GM21367 (cell line): Measurements from ENCODE around the gene CYP27C1.
"Not testable (repeated sequence)": the region's sequence is repeated elsewhere in the genome, so short reads cannot be mapped to it uniquely, and the experiment has no call there.

ENCODE experiments used
- ATAC-seq: cut with Tn5 transposase; IDR thresholded peaks from one replicate; pipeline ENCODE4 v1.9.1; 2021; ENCODE audit not compliant: unreplicated experiment

CYP27C1 gene

DNA sequence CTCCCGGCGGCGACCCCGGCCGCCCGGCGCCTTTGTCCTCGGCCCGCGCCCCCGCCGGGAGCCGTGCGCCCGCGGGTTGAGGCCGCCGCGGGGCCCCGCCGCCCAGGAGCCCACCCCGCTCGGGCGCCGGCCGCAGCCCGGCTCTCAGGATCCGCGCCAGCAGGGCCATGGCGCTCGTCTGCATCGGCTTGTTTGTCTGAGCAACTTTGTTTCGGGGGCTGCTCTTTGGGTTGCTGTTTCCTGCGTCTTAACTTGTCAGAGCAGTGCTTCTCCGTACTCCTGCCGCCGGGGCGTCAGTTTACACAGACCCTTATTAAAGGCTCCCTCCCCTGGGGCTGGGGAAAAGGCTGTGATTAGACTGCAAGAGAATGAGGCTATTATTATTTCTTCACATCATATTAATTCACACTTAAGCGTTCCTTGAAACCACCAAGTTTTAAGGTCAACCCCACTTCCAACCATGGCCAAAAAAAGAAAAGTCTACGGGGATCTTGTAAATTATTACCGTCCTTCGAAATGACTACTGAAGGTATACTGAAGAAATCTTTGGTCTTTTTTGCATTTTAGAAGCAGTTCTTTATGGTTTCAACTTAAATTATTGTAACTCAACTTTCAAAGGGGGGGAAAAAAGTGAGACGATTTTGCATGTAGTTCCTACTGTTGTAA lies at the start of gene CYP27C1:
TSS of gene CYP27C1 (minus strand) at position 198 of the 666 bp plus-strand sequence. CDS start at position 169, 29 bp downstream.
- ATAC-seq = no peak

GRCh38 chr2:127261804-127262406 lies 41.8 kb upstream of the CYP27C1 start:
- no peak for ATAC-seq

DNA sequence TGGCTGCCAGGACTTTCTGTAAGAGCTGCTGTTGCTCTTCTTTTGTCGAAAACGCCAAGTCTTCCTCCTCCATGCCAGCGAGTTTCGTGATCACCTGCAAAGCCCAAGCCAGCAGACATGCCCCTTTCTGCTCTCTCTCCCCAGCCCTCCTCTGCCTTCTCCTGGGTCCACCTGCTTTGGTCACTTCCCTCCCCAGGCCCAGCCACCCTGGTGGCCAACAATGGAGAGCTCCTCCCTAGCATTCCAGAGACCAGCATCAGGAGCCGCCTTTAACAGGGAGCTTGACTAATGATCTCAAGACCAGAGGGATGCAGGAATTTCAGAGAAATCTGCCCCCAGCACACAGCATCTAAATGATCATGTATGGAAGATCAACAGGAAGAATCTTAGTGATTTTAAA lies 39.3 kb upstream of the CYP27C1 start:
- ATAC-seq = no peak

GRCh38 chr2:127256866-127257265 lies 36.8 kb upstream of the CYP27C1 start:
- ATAC-seq = no peak

DNA sequence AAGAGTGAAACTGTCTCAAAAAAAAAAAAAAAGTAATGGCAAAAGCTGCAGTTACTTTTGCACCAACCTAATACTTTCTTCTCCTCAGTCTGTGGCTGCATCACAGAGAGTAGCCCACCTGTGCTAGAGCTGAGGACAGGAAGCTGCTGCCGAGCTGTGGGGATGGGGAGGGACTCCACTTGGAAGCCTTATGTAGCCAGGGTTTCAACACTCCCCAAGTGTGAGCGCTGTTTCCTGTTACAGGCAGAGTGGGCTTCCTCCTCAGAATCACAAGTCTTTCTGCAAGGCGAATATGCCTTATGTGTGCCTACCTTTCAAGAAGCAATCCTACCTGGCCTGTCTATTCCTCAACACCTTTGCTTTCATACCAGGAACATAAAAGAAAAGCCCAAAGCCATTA lies 36.3 kb upstream of the CYP27C1 start:
- no peak for ATAC-seq

- ATAC-seq = no peak
These were observed 35.6 kb upstream of the CYP27C1 start for GRCh38 chr2:127255721-127256120.

DNA sequence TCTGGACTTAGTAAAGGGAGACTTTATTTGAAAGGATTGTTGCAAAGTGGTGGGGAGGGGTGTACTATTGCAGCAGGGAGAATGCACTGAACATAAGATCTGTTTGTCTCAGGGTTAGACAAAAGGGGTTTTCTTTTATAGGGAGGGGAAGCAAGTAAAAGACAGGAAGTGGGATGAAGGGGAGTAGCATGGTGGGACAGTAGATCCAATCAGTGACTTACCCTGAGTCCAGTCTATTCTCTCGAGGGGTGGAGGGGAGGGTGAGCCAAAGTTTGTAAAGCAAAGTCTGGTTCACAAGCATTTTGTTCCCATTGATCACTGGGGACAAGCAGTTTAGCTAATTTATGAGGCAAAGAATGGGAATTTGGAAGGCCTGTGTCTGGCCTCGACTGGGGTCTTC lies 35.0 kb upstream of the CYP27C1 start:
- ATAC-seq = no peak

GRCh38 chr2:127254386-127254981 lies 34.4 kb upstream of the CYP27C1 start:
- no peak for ATAC-seq

DNA sequence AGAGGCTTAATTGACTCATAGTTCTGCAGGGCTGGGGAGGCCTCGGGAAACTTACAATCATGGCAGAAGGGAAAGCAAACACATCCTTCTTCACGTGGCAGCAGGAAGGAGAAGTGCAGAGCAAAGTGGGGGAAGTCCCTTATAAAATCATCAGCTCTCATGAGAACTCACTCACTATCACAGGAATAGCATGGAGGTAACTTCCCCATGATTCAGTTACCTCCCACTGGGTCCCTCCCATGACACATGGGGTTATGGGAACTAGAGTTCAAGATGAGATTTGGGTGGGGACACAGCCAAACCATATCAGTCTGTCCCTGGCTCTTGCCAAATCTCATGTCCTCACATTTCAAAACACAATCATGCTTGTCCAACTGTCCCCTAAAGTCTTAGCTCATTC lies 21.1 kb upstream of the CYP27C1 start:
- ATAC-seq = not testable (repeated sequence)

DNA sequence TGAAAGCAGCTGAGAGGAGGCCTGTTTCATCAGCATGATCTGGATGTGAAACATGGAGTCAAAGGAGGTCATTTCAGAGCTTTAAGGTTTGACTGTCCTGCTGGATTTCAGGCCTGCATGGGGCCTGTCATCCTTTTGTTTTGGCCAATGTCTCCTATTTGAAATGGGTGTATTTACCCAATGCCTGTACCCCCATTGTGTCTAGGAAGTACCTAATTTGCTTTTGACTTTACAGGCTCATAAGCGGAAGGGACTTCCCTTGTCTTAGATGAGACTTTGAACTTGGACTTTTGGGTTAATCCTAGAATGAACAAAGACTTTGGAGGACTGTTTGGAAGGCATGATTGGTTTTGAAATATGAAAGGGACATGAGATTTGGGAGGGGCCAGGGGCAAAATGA lies 19.3 kb upstream of the CYP27C1 start:
- ATAC-seq = no peak

DNA sequence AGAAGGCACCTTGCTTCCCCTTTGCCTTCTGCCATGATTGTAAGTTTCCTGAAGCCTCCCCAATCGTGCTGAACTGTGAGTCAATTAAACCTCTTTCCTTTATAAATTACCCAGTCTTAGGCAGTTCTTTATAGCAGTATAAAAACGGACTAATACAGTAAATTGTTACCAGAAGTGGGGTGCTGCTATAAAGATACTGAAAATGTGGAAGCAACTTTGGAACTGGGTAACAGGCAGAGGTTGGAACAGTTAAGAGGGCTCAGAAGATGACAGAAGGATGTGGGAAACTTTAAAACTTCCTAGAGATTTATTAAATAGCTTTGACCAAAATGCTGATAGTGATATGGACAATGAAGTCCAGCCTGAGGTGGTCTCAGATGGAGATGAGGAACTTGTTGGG lies 17.7 kb upstream of the CYP27C1 start:
- not testable (repeated sequence) for ATAC-seq

DNA sequence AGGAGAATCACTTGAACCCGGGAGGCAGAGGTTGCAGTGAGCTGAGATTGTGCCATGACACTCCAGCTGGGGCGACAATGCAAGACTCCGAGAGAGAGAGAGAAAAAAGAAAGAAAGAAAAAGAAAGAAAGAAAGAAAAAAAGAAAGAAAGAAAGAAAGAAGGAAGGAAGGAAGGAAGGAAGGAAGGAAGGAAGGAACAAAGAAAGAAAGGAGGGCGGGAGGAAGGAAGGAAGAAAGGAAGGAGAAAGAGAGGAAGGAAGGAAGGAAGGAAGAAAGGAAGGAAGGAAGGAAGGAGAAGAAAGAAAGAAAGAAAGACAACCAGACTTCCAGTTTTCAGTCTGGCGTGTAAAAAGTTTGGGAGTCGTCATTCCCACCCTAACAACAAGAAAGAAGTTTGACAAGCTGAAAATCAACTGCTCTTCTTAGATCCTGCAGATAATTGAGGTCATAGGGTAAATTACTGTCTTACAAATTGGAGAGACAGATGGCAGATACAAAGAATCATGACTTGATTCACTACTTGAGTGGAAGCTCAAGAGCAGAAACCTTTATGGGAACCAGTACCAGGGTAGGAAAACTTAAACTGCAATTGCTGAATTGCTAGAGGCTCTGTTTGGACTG lies 15.1 kb upstream of the CYP27C1 start:
- ATAC-seq = no peak

GRCh38 chr2:127233710-127234109 lies 13.6 kb upstream of the CYP27C1 start:
- ATAC-seq = no peak

- ATAC-seq = no peak
These were observed 11.2 kb upstream of the CYP27C1 start for GRCh38 chr2:127231130-127231865.

DNA sequence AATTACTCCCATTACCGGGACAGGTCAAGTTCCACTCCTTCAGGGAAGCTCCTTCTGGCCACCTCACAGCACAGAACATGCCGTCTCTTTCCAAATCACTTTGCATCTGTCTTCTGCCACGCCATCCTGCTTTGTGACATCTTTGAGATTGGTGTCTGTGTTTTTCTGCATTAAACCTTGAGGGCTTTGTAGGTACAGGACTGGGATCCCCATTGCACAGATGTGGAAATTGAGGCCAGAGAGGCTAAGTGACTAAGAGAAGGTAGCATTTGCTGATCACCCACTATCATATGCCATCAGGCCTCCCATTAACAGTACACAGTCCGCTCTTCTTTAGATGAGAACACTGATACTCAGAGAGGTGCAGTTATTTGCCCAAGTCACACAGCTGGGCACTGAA lies 9.5 kb upstream of the CYP27C1 start:
- ATAC-seq = no peak

GRCh38 chr2:127228102-127228501 lies 8.0 kb upstream of the CYP27C1 start:
- ATAC-seq = no peak

DNA sequence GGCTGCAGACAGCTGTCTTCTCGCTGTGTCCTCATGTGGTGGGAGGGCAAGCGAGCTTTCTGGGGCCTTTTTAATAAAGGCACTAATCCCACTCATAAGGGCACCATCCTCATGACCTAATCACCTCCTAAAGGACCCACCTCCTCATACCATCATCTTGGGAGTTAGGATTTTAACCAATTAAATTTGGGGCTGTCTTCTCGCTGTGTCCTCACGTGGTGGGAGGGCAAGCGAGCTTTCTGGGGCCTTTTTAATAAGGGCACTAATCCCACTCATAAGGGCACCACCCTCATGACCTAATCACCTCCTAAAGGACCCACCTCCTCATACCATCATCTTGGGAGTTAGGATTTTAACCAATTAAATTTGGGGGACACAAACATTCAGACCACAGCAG lies 7.2 kb upstream of the CYP27C1 start:
- not testable (repeated sequence) for ATAC-seq

DNA sequence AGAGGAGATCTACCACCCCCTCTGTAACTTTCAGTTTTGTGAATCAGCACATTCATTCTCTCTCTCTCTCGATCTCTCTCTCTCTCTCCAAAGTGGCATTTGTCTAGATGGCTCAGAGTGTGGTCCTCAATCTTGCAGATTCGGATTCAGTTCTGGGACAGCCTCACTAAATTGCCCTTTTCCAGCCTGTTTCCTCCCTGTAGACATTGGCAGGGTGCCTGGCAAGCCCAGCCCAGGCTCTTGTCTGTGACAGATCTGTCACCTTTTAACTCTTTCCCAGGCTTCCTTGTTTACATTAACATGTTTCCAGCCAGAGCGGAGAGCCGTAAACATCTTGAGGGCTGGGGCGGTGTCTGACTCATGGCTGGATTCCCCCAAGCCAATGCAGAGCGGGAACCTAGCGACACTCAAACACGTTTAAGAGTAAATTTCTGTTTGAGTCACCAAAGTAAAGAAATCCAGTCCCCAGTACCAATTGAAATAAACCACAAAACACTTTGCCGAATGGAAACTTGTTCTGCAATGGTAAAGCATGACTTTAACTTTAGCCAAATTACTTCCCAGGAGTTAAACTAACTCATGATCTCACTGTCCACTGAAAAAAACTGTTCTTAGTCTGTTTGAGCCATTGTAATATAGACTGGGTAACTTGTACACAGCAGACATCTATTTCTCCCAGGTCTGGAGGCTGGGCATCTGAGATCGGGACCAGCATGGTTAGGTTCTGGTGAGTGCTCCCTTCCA lies 6.6 kb upstream of the CYP27C1 start:
- peak; percentile 83 for ATAC-seq

DNA sequence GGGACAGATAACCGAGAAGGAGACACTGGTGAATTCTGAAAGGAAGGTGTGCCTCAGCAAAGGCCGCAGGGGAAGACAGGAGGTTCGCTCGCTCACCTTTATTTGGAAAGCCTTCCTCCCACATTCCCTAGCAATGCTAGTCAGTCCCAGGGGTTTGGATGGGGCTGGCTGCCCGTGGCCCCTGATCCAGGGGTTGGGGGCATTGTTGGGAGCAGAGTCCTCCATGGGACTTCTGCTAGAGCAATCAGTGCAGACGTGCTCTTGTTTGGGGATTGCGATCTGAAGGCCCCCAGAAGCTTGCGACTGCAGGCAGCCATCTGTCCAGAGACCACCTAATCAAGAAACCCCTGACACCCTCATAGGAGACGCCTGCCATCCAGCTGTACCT lies 6.0 kb upstream of the CYP27C1 start:
- no peak for ATAC-seq

- no peak for ATAC-seq
These were observed 5.3 kb upstream of the CYP27C1 start for GRCh38 chr2:127225186-127225960.
